HG03135 (cell line): ENCODE results near the gene GGT6.

Source experiments
- ATAC-seq: cut with Tn5 transposase; IDR thresholded peaks from one replicate; pipeline ENCODE4 v1.9.1; 2021; ENCODE audit warnings: mild to moderate bottlenecking, moderate library complexity; ENCODE audit not compliant: unreplicated experiment

Gene GGT6

DNA sequence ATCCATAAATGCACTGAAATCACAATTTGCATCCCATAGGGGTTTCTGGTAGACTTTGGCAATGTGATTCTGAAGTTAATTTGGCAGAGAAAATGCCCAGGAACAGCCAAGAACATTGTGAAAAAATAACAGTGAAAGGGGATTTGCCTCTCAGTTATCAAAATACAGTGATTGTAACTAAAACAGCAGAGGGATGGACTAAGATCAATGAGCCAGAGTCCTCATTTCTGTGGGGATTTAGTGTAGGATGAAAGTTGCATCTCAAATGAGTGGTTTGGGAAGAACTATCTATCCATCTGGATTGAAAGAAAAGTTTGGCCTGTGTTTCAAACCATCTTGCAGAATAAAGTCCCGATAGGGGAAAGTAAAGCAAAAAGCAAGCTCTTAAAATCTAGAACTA, 33.2 kb downstream of the GGT6 start:
- no peak for ATAC-seq

DNA sequence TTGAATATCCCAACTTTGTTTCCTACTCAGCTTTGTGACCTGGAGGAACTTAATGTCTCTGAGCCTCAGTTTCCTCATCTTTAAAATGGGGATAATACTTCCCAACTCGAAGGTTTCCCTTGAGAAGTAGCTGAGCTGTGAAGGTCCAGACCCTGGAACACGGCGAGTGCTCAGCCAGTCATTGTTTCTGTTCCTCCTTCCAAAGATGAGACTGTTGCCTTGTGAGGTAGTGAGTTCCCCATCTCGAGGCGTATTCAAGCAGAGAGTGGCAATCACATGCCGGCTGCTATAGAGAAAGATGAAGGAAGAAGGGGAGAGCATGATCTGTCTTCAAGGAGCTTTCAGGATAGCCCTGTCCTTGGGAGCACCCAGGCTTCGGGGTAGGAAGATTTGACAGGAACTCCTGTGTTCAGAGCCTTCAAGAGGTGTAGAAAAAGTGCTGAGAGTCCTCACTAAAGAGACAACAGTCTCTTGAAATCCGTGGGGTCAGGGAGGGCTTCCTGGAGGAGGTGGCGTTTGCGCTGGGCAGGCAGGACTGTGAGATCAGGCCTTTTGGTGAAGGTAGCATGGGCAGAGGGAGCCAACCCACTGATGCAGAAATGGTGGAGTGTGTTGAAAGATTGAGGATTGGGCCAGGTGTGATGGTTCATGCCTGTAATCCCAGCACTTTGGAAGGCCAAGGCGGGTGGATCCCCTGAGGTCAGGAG, 34.5 kb downstream of the GGT6 start:
- ATAC-seq: no peak

DNA sequence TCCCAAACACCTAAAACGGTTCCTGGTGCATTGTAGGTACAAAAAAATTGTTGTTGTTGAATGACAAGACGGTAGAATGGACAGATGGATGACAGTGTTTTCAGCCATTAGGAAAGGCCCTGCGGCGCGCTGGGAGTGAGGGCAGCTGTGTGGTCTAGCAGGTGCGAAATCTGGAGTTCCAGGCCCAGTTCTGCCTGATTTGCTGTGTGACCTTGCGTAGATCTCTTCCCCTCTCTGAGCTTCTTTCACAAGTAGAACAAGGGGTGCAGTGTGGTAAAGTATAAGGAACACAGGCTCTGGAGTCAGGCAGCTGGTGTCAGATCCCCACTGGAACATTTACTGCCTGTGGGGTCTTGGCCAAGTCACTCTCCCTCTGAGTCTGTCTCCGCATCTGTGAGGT, 36.4 kb downstream of the GGT6 start:
- ATAC-seq: no peak

DNA sequence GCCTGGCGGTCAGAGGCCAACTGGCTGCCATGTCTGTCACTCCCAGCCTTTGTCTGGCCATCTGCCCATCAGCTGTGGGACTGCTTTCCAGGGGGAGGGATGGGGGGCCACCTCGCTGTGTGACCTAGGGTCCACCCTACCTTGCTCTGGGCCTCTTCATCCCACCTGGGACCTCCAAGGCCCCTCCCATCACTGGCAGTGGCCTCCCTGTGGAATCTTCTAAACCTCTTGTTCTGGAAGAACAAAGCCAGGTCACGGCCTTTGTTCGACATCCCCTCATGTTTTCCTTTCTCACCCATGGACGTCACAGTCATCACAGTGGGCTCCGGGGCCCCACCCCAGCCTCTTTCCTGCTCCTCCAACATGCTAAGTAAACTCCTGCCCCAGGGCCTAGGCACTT, 37.7 kb downstream of the GGT6 start:
- ATAC-seq: no peak

DNA sequence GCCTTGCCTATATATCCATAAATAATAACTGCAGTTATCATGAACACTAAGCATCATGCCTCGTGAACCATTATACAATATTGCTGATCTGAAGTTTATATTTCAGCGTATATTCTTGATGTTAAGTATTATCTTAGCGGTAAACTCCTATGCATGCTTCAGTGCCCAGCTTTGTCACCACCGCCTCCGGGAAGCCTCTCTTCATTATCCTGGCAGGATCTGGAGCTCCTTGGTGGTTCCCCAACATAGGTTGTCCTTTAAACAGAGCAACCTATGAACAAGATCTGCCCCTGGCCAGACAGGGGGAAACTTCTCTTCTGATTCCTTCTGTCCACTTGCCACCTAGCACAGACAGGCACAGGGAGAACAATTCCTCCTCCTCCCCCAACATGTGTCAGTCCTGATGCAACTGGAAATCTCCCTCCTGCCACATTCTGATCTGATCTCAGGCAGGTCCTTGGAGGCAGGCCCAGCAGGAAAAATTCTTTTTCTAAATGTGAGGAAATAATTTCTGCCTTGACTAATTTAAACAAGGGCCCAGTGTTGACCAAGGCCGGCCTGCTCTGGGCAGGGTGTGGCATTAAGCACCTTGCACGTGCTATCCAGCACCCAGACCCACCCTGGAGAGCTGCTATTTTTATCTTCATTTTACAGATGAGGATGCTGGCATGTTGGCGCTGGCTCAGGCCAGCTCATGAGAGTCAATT, 39.3 kb downstream of the GGT6 start:
- ATAC-seq: no peak

DNA sequence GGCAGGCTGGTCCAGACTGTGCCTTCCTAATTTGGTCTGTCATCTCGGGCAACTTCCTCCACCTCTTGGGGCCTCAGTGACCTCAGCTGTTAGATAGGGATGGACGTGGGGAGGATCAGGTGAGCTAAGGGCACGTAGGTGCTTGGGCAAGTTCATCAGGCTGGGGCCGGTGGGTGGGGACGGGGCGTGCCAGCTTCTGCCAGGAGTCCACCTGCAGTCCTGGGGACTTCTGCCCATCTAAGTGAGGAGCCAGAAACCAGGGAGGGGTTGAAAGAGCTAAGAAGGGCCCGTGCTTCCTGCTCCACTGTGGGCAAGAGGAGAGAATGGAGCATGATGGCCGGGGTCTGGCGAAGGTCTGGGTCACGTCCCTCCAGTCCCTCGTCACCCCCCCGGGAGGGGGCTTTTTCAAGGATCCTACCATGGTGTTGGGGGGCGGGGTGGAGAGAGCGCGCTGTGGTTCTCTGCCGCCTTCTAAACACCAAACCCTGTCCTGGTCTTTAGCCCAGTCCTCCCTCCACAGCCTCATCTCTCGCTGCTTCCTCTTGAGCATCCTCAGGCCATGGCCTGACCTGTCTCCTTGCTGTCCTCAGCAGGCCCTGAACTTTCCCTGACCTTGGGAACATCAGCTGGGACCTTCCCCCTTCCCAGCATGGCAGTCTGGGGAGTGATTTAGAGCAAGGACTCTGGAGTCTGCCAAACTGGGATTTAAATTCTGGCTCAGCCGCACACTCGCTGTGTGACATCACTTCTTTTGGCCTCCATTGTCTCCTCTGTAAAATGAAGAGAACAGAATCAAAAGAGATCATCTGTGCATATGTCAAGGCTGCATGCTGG, 40.1 kb downstream of the GGT6 start:
- ATAC-seq: no peak

DNA sequence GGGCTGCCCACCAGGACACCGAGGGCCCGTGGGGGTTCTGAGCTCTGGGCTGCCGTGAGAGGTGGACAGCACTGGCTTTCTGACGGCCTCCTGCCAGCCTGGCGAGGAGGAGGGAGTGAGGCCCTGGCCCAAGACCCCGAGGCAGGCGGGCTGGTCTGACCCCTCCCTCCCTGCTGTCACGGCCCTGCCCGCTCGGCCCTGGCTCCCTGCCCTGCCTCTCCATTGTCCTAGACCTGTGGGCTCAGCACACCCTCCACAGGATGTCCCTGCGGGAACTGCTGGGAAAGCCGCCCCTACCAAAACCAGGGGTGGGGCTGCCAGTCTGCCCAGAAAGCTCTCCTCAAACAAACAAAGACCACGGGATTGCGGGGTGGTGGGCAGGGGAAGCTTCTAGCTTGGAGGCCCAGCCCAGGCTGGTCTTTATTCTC, 41.0 kb downstream of the GGT6 start:
- ATAC-seq: no peak

DNA sequence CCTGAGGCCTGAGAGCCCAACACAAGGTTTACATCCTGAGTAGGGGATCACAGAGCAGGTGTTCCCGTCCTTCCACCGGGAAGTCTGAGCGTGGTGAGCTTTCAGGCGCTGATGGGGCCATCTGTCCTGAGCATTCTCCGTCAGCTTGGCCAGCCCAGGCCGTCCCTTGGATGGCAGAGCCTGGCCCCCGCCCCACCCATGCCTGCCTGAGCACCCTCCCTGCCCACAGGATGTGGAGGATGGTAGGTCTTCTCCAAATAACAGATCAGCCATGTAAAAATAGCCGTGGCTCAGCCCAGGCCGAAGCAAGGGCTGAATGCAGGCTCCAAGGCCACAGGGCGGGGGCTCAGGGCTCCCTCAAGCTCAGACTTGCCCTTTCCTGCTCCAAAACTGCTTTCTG, 41.5 kb downstream of the GGT6 start:
- no peak for ATAC-seq

DNA sequence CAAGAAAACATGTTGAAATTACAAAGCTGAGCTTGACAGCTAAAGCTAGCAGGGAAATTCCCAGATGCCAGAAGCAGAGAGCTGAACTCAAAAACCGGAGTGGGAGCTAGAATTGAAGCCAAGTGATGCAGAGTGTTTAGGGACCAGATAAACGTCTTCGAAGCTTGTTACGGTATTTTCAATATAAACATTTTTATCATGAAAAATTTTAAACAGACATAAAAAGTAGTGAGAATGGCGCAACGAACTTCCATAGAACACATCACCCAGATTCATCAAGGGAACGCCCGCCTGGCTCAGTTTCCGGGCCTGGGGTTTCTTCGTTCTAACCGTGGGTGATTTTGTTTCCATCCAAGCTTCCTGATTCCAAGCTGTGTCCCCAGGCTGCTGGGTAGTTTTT, 43.6 kb downstream of the GGT6 start:
- ATAC-seq: no peak

DNA sequence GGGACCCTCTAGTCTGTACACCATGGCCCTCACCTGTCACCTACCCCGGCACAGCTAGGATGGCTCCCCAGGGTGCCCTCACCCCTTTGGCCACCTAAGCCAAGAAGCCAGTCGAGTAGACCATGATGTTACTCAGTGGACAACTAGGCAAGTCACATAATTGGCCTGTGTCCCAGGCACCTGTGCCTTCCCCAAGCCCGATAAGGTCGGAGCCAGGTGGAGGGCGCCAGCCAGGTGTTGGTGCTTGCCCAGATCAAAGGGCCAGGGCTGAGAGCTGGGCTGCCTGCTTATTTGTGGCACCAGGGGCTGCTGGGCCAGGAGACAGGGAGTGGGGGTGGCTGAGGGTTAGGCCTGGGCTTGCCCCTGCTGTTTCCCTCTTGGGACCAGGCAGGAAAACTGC, 44.9 kb downstream of the GGT6 start:
- no peak for ATAC-seq

DNA sequence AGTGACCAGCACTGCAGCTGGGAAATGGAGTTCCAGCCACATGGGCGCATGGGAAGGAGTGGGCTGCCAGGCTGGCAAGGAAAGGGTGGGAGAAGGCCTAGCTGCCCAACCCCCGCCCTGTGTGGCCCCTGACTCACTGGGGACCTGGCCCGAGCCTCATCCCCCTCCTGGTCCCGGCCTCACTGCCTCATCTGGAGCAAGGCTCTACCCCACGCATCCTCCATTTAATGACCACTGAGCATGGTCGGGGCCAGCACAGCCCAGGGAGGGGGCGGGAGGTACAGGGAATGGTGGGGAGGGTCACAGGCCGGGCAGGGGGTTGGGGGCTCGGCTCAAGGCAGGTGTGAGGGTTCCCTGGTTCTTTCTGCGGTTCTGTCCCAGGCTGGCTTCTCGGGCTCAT, 45.6 kb downstream of the GGT6 start:
- ATAC-seq: no peak

DNA sequence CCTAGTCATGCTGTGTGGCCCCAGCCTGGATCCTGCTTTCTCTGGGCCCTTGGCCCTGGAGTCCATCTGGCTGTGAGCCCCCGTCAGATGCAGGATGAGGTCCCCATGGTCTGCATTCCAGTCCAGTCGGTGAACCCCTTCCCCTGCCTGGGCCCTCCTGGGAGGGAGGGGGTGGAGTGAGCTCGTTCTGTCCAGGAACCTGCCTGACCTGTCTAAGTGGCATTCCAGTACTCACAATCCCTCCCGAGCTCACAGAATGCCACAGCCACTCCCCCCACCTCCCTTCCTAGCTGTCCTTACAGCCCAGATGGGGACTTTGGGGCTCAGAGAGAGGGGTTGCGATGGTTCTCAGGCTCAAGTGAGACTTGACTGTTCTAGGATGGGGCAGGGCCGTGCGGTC, 46.2 kb downstream of the GGT6 start:
- ATAC-seq: no peak

DNA sequence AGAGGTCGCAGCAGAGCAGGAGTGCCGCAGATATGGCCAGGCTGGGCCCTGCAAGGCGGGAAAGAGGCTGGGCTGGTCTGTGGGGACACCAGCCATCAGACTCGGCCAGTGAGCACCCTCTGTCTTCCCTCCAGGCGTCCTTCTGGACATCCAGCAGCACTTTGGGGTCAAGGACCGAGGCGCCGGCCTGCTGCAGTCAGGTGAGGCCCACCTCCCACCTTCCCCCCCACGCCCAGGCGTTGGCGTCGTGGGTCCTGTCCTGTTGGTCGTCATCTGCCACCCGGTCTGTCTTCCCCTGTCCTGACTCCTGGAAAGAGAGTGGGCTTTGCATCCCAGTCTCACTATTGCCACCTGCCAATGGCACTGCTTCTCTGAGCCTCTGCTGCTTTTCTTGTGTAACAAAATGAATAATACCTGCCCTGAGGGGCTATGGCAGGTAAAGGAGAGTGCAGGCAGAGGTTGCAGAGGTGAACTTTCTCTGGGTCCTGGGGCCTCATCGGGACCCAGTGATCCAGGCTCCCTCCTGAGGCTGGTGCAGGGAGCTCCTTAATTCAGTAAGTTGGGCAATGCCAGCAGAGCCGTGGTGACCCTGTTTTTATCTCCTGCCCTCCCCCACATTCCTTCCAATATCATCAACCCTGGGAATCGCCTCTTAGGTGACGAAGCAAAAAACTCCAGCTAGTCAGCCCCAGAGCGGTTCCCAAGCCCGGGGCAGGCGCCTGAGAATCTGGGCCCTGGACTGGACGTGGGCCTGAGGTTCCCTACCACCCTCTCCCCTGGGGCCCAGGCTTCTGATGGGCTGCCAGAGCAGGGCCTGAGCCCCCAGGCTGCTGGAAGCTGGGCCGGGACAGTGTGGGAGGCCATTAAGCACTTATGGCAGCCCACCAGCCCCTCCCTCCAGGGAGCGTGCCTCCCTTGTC, 47.0 kb downstream of the GGT6 start:
- ATAC-seq: no peak

DNA sequence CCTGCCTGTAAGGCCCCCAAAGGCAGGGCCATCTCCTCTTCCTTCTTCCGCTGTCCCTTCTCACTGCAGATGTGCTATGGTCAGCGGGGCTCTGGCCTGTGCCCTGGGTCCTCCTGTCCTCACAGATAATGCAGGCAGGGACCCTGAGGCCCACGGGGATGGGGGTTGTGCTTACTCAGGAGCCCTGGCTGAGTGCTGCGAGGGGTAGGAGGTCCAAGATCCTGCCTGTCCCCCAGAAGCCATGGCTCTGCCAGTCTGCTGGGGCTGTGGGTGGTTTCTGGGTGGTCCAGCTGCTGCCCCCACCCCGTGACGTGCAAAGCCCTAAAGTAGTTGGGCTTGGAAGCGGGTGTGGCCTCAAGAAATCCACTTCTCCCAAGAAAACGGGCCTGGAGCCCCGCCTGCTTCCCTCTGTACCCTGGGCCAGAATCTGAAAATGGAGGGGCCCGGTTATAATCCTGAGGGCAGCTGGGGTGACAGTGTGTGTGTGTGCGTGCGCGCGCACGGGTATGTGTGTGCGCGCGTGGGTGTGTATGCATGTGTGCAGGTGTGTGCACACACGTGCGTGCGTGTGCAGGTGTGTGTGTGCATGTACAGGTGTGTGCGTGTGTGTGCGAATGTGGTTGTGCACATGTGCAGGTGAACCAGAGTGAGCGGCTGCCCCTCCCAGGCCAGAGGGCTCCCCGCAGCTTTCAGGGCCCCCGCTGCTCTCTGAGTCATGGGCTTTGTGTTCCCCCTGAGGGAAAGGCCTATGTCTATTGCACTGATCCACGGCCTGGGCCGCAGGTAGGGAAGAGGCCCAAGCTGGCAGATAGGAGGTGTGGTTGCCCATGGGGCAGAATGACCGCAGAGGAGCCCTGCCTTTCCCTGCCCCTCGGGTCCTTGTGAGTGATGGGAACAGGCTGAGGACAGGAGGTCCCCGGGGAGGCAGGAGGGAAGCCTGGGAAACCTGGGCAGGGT, 47.9 kb downstream of the GGT6 start:
- ATAC-seq: no peak

DNA sequence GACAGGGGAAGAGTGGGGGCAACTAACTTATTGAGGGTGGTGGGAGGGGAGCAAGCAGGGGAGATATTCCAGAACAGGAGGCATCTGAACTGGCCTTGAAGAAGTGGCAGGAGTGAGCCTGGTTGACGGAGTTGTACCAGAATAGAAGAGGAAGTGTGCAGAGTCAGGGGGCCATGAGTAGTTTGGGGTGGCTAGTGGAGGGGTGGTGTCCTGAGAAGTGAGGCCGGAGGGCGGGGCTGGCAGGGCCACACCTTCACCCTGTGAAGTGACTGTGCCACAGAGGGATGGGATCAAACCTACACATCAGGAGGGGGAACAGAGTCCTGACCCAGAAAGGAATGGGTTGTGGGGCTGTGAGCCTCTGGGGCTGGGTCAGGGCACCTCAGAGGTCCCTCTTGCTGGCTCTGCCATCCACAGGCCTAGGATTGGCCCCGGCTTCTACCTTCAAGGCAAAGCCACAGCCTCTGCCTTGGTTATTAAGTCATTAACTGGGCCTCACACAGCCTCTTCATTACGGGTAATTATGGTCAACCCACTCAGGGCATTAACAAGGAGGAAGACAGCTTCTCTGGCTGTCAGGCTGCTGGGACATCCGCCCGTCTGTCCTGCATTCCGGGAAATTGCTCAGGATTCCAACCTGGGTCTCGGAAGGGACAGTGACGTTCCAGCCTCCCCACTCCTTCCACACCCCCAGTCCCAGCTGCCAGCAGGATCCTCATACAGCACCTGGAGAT, 49.0 kb downstream of the GGT6 start:
- no peak for ATAC-seq

DNA sequence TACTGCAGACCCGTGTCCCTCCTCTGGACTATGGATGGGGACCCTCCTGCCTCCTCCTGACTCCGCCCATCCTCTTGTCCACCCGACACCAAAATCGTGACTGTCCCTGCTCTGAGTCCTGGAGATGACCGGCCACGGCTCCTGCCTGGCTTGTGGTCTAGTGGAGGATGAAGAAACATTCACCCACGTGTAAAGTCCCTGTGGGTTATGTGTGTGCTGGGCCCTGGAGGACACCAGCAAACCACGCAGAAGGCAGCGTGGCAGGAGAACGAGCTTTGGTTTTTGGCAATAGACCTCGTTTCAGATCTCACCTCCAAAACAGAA, 49.8 kb downstream of the GGT6 start:
- ATAC-seq: no peak

DNA sequence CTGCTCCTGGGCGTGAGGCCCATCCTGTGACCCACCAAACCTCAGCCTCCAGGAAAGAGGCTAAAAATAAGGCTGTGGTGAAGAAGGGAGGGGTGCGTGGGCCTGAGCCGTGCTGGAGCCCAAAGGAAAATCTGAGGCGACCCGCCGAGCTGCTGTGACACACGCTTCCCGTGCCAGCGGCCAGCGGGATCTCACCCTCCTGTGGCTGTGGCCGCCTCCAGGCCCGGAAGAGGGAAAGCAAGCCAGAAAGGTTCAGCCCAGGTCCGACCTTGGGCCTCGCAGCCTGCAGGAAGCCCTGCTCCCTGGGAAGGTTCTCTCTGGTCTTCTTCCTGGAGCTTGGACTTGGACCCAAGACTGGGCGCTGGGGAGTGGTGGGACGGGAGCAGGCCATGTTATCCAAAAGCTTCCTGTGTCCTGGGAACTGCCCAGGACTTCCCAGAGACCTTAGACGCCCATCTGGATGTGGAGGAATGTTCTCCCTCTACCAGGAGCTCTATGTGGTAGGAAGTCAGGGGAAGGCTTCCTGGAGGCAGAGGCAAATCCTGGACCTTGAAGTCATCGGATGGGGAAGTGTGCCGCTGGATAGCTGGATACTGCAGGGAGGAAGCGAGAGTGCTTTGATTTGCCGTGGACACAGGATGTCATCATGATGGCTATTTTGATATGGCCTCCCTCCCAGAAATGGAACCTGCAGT, 50.3 kb downstream of the GGT6 start:
- no peak for ATAC-seq

DNA sequence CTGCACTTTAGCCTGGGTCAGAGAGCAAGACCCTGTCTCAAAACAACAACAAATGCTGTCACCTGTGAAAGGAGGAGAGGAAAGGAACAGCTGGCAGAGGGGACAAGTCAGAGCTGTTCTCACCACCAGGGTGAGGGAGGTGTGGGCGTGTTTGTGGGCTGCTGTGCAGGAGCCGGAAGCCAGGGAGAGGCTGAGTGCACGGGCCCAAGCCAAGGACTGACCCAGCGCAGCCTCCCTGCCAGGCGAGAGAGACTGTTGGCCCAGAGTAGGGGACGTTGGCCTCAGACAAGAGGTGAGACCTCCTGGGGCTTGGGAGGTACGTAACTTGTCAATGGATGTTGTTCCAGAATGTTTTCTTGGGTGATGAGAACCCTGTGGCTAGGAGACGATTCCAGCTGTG, 51.0 kb downstream of the GGT6 start:
- no peak for ATAC-seq

DNA sequence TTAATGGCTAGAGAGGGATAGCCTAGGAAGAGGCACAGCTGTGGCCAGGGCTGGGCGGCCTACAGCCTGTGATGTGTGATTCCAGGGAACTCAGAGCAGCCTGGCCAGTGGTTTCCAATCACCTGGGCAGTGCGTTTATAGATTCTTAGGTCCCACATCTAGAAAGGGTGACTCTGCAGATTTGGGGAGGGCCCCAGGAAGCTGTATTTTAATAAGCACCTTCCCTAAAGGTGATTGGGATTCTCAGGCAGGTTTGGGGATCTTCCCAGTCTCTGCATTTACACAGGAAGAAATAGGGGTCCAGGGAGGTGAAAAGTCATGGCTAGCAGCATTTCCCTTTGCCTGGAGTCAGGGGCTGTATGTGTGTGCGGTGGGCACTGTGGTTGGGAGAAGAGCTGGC, 52.2 kb downstream of the GGT6 start:
- no peak for ATAC-seq
